ENCODE measurements around the gene TTC3.

DNA sequence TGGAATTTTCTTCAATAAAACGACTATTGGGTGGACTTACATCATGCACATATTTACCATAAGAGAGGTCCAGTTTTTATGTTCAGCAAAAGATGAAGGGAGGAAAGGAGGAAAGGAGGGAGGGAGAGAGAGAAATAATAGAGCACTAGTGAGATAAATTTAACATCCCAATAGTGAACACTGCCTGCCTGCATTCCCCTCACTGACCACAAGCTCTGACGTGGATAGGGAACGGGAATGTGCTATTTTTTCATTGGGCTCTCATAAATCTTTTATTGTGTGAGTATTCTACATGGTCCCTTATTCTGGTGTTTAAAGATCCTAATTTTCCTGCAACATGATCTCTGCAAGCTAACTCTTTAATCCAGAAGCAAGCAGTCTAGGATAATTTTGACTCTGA is 82.1 kb downstream of the TTC3 start:
- TF ChIP-seq, protein P1, sequence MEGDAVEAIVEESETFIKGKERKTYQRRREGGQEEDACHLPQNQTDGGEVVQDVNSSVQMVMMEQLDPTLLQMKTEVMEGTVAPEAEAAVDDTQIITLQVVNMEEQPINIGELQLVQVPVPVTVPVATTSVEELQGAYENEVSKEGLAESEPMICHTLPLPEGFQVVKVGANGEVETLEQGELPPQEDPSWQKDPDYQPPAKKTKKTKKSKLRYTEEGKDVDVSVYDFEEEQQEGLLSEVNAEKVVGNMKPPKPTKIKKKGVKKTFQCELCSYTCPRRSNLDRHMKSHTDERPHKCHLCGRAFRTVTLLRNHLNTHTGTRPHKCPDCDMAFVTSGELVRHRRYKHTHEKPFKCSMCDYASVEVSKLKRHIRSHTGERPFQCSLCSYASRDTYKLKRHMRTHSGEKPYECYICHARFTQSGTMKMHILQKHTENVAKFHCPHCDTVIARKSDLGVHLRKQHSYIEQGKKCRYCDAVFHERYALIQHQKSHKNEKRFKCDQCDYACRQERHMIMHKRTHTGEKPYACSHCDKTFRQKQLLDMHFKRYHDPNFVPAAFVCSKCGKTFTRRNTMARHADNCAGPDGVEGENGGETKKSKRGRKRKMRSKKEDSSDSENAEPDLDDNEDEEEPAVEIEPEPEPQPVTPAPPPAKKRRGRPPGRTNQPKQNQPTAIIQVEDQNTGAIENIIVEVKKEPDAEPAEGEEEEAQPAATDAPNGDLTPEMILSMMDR (IDR thresholded peaks at IDR 0.05), result no peak
- TF ChIP-seq ZFX (IDR thresholded peaks at IDR 0.05; ENCODE audit: borderline replicate concordance), result no peak
